ENCODE results near the gene PRKAB2.
"Not testable (repeated sequence)": the region's sequence is repeated elsewhere in the genome, so short reads cannot be mapped to it uniquely, and the experiment has no call there.

PRKAB2 gene

DNA sequence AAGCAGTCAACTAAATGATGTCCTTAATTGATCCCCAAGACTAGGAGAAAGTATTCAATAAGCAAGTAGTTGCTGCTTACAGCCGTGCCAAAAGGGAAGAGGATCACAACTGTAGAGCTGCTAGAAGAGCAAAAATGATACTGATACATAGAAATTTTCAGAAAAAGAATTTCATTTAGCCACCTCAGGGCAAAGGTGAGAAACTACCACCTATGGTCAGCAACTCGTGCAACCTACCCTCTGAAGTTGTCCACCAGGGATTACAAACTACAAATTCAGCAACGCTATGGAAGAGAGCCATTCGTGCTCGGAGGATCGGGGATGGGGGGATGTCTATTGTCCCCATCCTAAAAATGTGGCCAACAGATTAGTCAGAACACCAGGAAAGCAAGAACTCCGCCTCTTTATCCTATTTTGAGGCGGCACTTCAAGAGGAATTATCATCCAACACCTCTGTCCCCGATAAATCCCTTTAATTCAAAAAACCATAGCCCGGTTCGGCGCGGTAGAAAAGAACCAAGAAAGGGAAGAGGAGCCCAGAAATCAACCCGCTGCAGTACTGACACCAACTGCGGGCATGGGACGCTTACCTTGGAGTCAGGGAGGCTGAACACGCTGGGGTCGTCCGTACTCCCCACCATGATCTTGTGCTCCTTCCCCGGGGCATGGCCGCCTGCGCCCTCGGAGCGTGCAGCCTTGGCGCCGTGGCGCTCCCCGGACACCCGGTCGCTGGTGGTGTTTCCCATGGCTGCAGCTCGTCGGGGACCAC, 687 bp downstream of the PRKAB2 start:
- DNase-seq (ENCODE audit: low read depth) = no peak

DNA sequence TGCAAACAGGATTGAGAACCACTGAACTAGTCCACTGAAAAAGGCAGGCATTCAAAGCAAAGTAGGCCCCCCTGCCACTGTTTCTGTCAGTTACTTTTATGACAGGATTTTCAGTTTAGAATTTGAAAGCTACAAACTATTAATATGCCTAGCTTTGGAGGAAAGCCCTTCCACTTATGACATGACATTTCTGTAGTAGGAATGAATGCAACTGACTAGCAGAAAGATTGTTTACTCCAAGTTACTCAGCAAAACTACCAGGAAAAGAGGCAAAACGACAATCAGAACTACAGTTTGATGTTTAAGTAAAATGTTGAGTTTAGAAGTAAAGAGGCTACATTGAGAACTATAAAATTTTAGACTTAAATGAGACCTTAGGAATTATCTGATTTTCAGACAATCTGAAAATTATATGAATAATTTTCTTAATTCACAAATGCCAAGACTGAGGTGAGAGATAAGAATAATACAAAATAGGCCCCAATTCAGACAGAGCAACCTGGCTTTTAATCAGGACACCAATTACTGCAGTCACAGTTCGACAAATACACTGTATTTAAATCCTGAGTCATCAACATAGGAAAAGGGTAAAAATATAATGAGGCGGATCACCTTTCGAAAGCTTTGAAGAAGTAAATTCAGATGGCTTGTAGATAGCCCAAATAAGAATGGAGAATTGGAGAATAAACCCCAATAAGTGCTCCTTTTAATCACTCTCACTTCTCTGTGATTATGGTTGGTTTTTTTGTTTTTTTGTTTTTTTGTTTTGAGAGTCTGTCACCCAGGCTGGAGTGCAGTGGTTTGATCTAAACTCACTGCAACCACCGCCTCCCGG, 2.2 kb downstream of the PRKAB2 start:
- DNase-seq (ENCODE audit: low read depth) = no peak

DNA sequence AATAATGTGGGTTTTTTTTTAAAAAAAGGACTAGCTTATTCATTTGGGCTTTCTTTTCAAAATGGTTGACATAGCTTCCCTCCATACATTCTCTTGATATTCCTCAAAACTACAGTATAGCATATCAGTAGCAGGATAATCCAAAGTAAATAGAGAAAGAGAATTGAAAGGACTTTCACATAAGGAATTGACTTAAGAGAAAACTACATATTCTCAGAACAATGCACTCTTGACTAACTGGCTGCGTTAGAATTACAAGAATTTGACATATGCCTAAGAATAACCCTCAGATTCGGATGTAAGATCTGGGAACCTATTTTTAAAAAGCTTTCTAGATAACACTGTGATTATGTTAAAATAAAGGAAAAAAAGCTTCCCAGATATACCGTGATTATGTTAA, 3.1 kb downstream of the PRKAB2 start:
- no peak for DNase-seq (ENCODE audit: low read depth)

DNA sequence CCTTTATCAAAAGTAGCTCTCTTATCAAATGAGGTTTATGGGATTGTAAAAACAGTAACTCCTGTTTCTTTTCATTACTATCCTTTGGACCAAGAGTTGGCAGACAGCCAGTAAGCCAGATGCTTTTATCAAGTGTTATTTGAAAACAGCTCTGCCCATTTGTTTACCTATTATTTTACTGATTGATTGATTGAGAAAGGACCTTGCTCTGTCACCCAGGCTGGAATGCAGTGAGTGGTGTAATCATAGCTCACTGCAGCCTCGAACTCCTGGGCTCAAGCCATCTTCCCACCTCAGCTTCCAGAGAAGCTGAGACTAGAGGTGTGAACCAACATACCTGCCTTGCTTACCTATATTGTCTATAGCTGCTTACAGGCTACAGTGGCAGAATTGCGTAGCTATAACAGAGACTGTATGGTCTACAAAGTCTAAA, 3.6 kb downstream of the PRKAB2 start:
- no peak for DNase-seq (ENCODE audit: low read depth)

DNA sequence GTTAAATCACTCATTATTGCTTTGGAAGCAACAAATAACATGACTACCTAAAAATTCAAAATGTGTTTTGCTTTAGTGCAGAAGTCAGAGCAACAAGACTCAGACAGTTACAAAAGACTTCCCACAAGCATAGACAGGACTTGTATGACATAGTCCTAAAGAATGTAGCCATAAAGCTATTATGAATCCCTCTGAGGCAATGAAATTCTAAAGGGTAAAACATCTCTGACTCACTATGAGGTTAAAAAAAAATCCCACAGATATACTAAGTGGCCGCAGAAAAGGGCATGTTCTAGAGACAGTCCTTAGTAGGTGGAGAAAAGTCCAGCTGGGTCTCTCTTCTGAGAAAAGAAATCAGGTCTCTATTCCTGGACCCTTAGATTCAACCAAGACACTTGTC, 4.9 kb downstream of the PRKAB2 start:
- DNase-seq (ENCODE audit: low read depth) = no peak

DNA sequence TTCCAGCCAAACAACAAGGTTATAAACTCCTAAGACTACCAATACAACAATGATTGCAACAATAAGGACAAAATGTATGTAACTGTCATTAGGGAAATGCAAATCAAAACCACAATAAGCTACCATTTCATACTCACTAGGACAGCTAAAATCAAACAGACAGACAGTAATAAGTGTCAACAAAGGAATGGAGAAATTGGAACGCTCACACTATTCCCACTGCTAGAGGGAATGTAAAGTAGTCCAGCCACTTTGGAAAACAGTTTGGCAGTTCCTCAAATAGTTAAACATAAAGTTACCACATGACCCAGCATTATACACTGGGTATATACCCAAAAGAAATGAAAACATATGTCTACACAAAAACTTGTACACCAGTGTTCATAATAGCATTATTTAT, 9.3 kb downstream of the PRKAB2 start:
- DNase-seq (ENCODE audit: low read depth) = no peak

DNA sequence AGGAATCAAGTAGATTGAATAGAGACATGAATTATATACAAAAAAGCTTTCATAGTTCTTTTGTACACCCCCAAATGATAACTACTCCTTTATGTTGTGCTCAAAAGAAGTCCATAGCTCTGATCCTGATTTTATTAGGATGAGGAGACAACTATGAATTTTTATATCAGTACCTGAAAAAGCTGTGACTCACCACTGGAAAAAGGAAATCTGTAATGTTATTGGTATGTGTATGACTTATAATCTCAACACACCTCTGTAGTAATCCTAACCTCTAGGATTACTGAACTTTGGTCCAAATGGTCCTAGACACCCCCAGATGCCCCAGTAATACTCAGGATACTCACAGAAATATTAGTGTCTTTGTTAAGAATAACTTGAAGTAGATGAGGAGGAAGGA, 10.2 kb downstream of the PRKAB2 start:
- DNase-seq (ENCODE audit: low read depth) = no peak

DNA sequence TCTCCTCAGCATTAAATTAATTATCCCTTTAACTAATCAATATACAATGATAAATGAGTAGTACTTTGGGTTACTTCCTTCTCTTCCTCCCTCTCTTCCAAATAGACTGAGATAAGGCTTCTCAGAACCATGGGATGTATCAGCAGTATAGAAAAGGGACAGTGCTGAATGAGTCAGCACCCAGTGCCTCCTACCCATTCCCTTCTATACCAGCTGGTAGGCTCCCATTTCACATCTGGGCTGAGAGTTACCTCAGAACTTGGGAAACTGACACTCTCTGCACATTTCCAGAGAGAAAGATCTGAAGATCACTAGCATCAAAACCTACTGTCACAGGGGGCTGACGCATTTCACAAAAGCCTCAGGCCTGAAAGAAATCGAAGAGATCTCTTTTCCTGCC, 15.2 kb downstream of the PRKAB2 start:
- not testable (repeated sequence) for DNase-seq (ENCODE audit: low read depth)

DNA sequence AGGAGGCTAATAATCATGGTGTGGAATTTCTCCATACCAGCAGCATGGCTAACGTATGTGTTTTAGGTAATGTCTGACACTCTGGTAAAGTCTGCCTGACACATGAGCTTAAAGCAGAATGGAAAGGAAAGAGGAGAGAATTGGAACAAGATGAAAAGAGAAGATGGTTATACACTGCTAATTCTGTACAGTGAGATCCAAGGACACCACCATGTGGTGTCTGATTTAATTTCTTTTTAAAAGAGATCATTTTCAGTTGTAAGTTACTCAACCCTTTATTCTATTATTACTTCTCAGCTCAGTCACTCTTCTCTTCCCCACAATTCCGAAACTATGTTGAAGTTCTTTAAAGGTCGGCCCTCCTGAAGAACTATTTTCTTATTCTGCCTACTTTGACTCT, 15.6 kb downstream of the PRKAB2 start:
- DNase-seq (ENCODE audit: low read depth) = no peak

DNA sequence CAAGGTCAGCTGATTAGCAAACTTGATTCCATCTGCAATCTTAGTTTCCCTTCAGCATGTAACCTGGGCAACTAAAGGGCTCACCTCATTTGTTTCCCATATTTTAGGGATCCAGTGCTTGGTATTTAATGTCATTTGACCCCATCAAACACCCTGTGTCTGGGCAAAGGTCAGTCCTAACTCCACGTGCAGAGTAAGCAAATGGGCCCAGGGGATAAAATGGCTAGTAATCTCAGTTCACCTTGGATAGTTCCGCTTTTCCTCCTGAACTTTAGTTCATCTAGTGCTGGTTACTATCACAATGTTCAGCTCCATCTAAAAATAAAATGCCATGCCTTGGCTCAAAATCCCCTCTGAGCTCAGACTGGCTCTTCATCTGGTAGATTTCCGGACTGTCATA, 19.5 kb downstream of the PRKAB2 start:
- no peak for DNase-seq (ENCODE audit: low read depth)

DNA sequence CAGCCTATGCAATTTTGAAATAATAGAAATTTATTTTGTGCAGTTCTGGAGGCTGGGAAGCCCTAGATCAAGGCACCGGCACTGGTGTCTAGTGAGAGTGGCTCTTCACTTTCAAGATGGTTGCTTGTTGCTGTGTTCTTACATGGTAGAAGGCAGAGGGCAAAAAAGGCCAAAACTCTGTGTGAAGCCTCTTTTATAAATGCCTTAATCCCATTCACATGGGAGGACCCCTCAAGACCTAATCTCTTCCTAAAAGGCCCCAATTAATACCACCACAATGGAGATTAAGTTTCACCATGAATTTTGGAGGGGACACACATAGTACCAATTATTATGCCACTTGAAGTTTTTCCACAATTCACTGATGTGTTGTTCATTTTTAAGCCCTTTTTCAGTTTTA, 21.0 kb downstream of the PRKAB2 start:
- no peak for DNase-seq (ENCODE audit: low read depth)

DNA sequence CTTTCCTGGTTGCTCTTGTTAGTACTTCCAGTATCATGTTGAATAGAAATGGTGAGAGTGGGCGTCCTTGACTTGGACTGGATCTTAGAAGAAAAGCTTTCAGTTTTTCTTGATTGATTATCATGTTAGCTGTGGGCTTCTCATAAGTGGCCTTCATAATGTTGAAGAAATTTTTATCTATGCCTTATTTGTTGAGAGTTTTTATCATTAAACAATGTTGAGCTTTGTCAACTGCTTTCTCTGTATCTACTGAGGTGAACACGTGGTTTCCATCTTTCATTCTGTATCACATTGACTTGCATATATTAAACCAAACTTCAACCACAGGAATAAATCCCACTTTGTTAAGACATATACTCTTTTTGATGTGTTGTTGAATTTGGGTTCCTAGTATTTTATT, 29.4 kb downstream of the PRKAB2 start:
- DNase-seq (ENCODE audit: low read depth) = no peak

DNA sequence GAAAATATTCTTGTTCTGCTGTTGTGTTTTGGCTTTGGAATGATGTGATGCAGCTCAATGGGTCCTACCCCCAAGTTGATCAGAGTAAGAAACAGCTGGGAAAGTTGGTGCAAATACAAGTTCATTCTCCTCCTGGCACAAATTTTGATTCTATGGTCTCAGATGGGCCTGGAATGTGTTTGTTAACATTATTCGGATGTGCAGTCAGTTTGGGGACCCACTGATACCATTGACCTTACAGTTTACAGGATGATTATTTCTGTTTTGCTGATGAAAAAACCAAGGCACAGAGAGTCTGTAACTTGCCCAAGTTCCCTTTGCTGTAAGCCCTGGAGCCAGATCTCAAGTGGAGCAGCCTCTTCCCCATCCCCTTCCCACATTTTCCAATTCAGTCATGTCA, 41.5 kb downstream of the PRKAB2 start:
- not testable (repeated sequence) for DNase-seq (ENCODE audit: low read depth)

DNA sequence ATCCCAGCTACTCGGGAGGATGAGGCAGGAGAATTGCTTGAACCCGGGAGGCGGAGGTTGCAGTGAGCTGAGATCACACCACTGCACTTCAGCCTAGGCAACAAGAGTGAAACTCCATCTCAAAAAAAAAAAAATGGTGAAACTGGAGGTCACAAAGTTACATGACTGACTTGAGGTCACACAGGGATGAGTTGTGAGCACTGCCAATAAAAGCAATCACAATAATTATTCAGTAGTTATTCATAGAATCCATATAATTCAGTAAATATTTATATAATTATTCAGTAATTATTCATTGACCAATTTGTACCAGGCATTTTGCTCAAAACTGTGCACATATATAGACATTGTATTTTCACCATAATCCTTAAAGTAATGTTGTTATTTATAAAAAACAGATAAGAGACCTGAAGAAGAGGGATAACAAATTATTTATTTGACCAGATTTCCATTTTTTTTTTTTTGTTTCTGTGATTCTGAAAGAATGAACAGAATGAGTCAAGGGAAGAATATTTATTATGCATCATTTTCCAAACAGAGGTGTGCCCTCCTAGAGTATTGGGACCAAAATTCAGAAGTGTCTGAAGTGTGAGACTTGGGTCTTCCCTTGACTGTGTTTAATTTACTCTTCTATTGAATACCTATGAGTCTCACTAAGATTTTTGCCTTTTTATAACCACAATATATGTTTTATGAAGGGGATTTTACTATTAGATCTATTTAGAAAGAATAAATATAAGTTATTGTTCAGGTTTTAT, 43.0 kb downstream of the PRKAB2 start:
- DNase-seq (ENCODE audit: low read depth) = no peak

DNA sequence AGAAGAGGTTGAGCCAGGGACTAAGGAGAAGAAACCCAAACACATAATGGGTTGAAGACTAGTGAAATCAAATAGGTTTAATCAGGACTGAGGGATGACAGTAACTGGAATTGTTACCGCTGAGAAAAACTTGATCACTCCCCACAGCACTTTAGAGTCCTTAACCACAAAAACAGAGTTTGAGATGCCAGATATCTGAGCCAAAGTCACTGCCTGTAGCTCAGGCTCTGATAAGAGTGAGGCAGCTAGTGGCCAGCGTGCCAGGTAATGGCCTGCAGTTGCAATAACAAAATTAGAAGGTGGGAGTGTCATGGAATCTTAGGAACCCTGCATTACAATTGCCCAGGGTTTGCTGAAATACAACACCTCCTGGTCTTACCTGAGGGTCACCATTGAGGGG, 48.0 kb downstream of the PRKAB2 start:
- DNase-seq (ENCODE audit: low read depth) = no peak

DNA sequence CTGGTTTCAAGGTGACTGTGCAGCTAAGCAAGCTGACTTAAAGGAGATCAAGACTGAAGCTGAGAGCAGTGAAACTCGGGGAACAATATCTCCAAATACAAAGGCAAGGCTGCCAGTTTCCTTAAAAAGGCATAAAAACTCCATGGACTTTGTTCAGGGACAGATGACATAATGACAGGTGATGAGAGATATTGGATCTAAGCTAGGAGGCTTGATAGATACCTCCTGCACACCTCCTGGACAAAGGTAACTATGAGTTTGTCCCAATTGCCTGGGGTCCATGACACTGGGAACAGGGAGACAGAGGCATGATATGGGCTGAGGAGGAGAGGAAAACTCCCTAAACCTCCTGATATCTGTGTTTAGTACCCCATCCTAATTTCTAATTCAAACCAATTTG, 55.2 kb downstream of the PRKAB2 start:
- no peak for DNase-seq (ENCODE audit: low read depth)

DNA sequence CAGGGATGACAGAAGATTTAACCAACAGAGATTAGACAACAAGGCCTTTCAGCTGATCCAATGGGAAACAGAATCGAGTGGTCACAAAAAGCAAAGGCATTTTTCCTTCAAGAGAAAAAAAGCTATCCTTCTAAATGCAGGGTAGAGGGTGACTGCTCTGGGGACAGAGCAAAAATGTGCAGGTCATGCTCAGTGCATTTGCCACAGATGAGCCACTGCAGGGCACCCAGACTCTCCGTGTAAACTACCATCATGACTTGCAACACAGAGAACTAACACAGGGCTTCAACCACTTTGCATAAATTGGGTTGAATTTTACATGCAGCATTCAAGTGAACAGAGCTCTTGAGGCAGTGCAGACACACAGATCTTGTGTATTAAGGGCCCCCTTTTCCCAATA, 56.8 kb downstream of the PRKAB2 start:
- no peak for DNase-seq (ENCODE audit: low read depth)

DNA sequence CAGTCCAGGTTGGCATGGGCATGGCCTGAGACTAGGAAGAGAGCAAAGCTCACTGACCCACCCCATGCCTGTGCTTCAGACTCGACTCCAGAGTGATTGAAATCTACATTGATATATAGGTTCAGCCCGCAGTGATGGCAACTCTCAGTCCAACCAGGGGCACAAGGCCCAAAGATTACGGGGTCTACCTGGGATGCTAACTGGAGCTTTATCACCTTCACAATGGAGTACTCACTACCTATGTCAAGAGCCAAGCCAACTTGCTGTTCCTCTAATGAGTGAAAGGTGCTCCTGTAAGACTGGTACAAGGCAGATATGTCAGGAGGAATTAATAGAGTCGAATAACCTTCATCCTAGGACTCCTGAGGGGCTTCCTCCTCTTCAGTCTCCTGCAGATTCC, 57.2 kb downstream of the PRKAB2 start:
- not testable (repeated sequence) for DNase-seq (ENCODE audit: low read depth)

DNA sequence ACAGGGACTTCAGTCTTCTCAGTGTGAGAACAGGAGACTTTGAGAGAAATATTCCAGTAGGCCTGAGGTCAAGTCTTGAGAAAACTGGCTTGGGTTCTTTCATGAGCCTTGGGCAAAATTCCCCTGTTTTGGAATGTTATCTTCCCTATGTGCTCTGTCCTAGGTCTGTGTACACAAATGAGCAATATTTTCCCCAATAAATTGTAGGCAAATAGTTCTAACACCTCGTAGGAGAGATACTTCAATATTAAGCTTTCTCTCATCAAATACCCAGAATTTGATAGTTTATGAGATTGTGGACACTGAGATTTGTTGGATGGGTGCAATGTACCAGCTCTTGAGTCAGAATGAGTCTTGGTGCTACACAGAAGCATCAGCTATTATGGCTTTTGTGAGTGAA, 57.9 kb downstream of the PRKAB2 start:
- not testable (repeated sequence) for DNase-seq (ENCODE audit: low read depth)

DNA sequence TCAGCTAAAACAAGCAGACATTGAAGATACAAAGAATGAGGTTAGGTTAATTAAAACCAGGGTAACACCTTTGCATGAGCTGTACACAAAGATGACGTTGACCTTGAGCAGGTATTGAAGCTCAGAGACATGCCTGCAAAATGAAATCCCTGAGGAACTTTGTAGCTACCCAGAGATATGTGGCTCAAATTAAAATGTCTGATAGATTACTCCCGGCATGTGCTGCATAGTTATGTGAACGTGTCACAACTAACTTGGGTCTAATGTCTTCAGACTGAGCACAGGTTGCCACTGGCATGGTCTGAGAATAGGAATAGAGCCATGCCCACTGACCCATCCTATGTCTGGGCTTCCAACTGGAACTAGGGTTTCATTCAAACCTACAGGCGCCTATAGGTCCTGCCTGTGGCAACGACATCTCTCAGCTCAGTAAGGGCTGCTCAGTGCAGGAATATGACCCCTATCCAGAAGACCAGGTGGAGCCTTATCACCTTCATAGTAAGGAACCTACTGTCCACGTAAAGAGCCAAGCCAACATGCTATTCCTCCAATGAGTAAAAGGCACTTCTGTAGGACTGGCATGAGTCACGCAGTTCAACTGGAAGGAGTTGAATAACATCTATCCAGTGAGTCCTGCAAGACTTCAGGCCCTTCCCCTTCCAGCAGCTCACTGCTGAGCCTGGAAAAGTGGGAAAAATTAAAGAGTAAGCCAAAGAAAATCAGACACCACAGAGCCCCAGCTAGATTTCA, 60.7 kb downstream of the PRKAB2 start:
- no peak for DNase-seq (ENCODE audit: low read depth)

DNA sequence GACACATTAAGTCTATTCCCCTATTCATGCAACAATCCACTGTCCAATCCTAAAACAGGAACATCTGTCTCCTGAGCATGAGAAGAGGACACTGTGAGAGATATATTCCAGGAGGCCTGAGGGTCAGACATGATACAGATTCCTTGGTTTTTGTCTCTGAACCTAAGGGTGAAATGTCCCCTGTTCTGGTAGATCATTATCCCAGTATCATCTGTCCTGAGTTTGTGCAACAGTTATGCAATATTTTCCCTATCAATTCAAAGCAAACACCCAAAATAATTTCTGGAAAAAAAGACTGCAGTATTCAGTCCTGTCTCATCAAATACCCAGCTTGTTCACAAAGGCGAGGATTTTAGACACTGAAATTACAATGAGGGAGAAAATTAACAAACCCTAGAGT, 61.4 kb downstream of the PRKAB2 start:
- DNase-seq (ENCODE audit: low read depth) = no peak

DNA sequence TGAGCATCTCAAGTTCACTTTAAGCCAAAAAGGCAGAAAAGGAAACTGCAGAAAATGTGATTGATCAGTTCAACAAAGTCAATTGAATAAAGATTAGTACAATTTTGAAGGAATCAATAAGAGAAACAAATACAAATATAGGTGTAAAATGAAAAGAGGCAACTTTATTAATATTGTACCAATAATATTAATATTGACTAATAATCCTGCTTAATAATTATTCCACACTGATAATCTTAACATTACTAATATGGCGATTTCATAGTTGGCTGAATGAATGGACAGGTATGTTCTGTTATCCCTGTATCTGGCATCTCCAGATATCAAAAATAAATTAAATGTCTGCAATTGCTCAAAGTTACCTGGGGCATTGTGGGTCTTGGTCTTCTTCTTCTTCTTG, 61.8 kb downstream of the PRKAB2 start:
- DNase-seq (ENCODE audit: low read depth) = no peak
